Epithelial cell of proximal tubule (primary cell): ENCODE measurements around the gene THRB. TPM values are rescaled to one million over a fixed set of nuclear protein-coding genes. Genes with fewer than 3 reads are reported as not detected.
"Not testable (repeated sequence)": the region's sequence is repeated elsewhere in the genome, so short reads cannot be mapped to it uniquely, and the experiment has no call there.

ENCODE experiments used
- DNase-seq: peaks from one replicate; pipeline ENCODE4 v3.0.0-alpha.2; 2011; ENCODE audit warnings: low read depth
- H3K4me3 ChIP-seq: 2 replicates; pipeline ENCODE4 v1.5.1; 2011; ENCODE audit warnings: low read depth, mild to moderate bottlenecking, low read length
- CTCF ChIP-seq: conservative IDR thresholded peaks from 2 replicates; pipeline ENCODE4 v1.5.1; 2012; ENCODE audit warnings: low read depth, mild to moderate bottlenecking, low read length
- total RNA-seq: library from RNA; depleted of rRNA; stranded (reverse); fragments of >200 nt; gene quantifications from 2 replicates; pipeline ENCODE4 v1.2.3, GENCODE V29; 2015

The THRB gene
- total RNA-seq, 1 donor from 2014 or later, result 2.1 TPM

GRCh38 chr3:24401811-24402185 lies 92.9 kb downstream of the THRB start:
- no peak overlapping the region for H3K4me3 ChIP-seq
- TF ChIP-seq CTCF, result no peak
- DNase-seq, result no peak

- TF ChIP-seq CTCF, result no peak
- no peak for DNase-seq
- H3K4me3 ChIP-seq, result no peak overlapping the region
Measured at GRCh38 chr3:24401090-24401810, 93.4 kb downstream of the THRB start.

GRCh38 chr3:24400450-24400849 lies 94.2 kb downstream of the THRB start:
- DNase-seq, result no peak
- no peak overlapping the region for H3K4me3 ChIP-seq
- no peak for TF ChIP-seq CTCF

GRCh38 chr3:24400015-24400414 lies 94.6 kb downstream of the THRB start:
- H3K4me3 ChIP-seq, result no peak overlapping the region
- no peak for TF ChIP-seq CTCF
- DNase-seq, result no peak

GRCh38 chr3:24399614-24400013 lies 95.0 kb downstream of the THRB start:
- no peak overlapping the region for H3K4me3 ChIP-seq
- no peak for DNase-seq
- no peak for TF ChIP-seq CTCF

- DNase-seq, H3K4me3 ChIP-seq: not testable (repeated sequence)
Measured at GRCh38 chr3:24398712-24399111, 95.9 kb downstream of the THRB start.

- TF ChIP-seq CTCF, result no peak
- H3K4me3 ChIP-seq, result no peak overlapping the region
- DNase-seq, result no peak
Measured at GRCh38 chr3:24396338-24396737, 98.3 kb downstream of the THRB start.
